HG02759 (cell line): ENCODE results near the gene FMNL2.
"Not testable (repeated sequence)": the region's sequence is repeated elsewhere in the genome, so short reads cannot be mapped to it uniquely, and the experiment has no call there.

ENCODE experiments used
- ATAC-seq: cut with Tn5 transposase; IDR thresholded peaks from one replicate; pipeline ENCODE4 v1.9.1; 2021; ENCODE audit warnings: mild to moderate bottlenecking, moderate library complexity; ENCODE audit not compliant: unreplicated experiment

The FMNL2 gene

GRCh38 chr2:152513681-152514080, 178.7 kb downstream of the FMNL2 start:
- no peak for ATAC-seq

- no peak for ATAC-seq
Observed at GRCh38 chr2:152518034-152518433, 183.1 kb downstream of the FMNL2 start.

- ATAC-seq, result no peak
Observed at GRCh38 chr2:152518641-152519580, 183.9 kb downstream of the FMNL2 start.

- ATAC-seq, result no peak
Observed at GRCh38 chr2:152519581-152519952, 184.6 kb downstream of the FMNL2 start.

- ATAC-seq, result no peak
Observed at GRCh38 chr2:152520759-152521158, 185.8 kb downstream of the FMNL2 start.

GRCh38 chr2:152522446-152522845, 187.5 kb downstream of the FMNL2 start:
- ATAC-seq, result not testable (repeated sequence)

- no peak for ATAC-seq
Observed at GRCh38 chr2:152523091-152523490, 188.1 kb downstream of the FMNL2 start.

- ATAC-seq, result no peak
Observed at GRCh38 chr2:152525277-152525838, 190.4 kb downstream of the FMNL2 start.

- ATAC-seq, result no peak
Observed at GRCh38 chr2:152529420-152530115, 194.6 kb downstream of the FMNL2 start.

GRCh38 chr2:152532241-152532640, 197.3 kb downstream of the FMNL2 start:
- no peak for ATAC-seq

- no peak for ATAC-seq
Observed at GRCh38 chr2:152534460-152535135, 199.6 kb downstream of the FMNL2 start.

GRCh38 chr2:152537081-152537651, 202.2 kb downstream of the FMNL2 start:
- no peak for ATAC-seq

- no peak for ATAC-seq
Observed at GRCh38 chr2:152539424-152539823, 204.4 kb downstream of the FMNL2 start.

- no peak for ATAC-seq
Observed at GRCh38 chr2:152541712-152542111, 206.7 kb downstream of the FMNL2 start.

GRCh38 chr2:152542337-152542994, 207.5 kb downstream of the FMNL2 start:
- no peak for ATAC-seq

GRCh38 chr2:152542995-152543481, 208.1 kb downstream of the FMNL2 start:
- ATAC-seq, result no peak

- ATAC-seq, result no peak
Observed at GRCh38 chr2:152543717-152544116, 208.7 kb downstream of the FMNL2 start.

GRCh38 chr2:152544638-152545037, 209.7 kb downstream of the FMNL2 start:
- no peak for ATAC-seq

GRCh38 chr2:152546230-152546837, 211.4 kb downstream of the FMNL2 start:
- no peak for ATAC-seq
